HG03575 (cell line): ENCODE data around the gene GZF1.

Experiments
- ATAC-seq: cut with Tn5 transposase; IDR thresholded peaks from one replicate; pipeline ENCODE4 v1.9.1; 2021; ENCODE audit not compliant: unreplicated experiment, insufficient number of reproducible peaks, low FRiP score; ENCODE audit errors: extremely low read depth

The GZF1 gene

DNA sequence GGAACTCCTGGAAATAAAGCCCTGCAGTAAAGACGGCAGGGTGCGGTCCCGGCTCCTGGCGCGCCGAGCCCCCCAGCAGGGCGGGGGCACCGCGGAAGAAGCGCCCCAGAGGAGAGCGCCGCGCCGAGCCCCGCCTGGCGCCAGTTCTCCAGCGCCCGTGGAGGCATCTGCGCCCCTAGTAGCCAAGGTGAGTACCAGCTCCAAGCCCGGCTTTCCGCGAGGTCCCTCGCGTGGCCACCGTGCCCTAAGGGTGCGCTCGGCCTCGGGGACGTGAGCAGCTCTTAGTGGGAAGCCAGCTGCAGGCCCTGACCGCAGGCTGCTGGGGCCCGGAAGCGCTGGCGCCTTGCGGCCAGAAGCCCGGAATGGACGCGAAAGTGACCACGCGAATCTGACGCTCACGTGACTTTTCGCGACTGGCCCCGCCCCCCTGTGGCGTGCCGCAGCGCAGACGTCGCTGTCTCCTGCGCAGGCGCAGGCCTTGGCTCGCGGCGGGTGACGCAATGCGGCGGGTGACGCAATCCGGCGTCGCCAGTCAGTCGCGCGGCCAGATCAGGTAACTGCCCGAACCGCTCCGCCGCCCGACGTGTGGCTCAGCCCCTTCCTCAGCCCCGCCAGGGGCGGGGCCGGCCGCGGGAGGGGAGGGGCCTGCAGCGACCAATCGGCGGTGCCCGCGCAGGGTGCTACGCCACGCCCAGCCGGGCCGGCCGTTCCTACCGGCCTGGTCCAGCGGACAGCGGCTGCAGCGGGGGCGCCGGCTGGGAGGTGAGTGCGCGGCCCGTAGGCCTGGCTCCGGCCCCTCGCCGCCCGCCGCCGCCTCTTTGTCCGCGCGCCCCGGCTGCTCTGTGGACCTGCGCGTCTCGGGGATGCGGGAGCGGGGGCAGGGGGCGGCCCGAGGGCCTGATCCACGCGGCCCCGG lies at the start of gene GZF1:
TSS of gene GZF1 (plus strand) at position 707 of the 916 bp plus-strand sequence. CDS start 2,202 bp downstream, outside the sequence.
- ATAC-seq, result peak; percentile 32

- no peak for ATAC-seq
These were observed 48.7 kb upstream of the GZF1 start for GRCh38 chr20:23313271-23313670.

- ATAC-seq, result no peak
These were observed 47.3 kb upstream of the GZF1 start for GRCh38 chr20:23314699-23315098.

GRCh38 chr20:23315099-23315498 lies 46.9 kb upstream of the GZF1 start:
- no peak for ATAC-seq

DNA sequence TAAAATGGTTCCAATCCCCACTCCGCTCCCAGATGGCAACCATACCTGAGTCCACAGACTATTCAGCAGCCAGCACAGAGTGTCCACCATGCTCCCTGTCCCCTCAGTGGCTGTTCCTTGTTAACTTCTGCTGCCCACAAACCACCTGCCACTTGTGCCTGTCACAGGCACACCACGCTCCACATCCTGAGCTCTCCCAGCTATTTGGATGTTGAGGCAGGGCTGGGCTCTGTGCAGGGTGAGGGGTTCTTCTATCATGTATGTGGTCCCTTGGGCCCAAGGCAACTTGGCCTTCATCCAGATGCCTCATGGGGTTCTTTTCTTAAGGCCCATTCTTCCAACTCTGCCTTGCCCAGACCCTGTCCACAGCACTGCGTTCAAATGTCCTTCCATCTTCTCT lies 45.4 kb upstream of the GZF1 start:
- ATAC-seq, result no peak

DNA sequence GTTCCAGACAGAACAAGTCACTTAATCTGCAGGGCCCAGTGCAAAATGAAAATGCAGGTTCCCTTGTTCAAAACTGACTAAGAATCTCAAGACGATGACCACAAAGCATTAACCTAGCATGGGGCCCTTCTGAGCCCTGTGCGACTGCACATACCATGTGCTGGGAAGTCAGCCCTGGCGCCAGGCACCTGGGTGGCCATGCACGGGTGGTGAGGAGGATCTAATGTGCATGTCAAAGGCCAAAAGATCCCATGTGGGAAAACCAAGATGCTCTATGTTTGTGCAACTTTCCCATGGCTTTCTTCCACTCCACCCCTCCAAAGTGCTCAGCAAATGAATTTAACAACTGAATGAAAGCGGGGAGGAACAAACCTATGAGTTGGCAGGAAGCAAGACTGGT lies 44.9 kb upstream of the GZF1 start:
- no peak for ATAC-seq

DNA sequence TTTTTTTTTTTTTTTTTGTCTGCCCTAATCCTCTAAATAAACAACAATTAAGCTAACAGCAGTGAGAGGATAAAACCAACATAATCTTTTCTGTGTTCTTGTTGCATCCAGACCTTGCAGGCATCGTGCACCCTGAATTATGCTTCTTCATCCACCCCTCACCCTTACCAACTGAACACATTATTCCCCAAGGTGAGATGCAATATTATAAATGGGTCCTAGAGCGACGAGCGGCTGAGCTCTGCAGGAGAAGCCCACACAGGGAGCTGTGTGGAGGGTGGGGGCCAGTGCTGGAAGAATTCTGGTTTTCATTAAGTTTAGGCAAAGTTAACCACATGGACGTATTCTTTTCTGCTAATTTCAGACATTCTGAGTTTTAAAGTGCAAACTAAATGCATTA lies 43.6 kb upstream of the GZF1 start:
- no peak for ATAC-seq

- ATAC-seq, result no peak
These were observed 41.7 kb upstream of the GZF1 start for GRCh38 chr20:23320317-23320716.

DNA sequence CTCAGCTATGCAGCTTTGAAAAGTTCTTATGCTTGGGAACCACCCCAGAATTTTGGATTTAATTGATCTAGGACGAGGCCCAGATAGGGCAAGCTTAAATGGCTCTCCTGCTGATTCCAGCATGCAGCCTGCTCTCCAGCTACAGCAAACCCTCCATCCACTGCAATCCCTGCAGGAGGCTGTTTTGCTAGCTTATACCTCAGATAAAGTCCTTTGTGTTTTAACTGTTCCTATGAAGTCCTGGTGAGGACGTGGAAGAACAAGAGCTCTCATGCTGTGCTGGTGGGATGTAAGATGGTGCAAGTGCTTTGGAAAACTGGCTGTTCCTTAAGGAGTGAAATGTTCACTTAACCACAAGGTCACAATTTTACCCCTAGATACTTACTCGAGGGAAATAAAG lies 36.9 kb upstream of the GZF1 start:
- ATAC-seq, result no peak

DNA sequence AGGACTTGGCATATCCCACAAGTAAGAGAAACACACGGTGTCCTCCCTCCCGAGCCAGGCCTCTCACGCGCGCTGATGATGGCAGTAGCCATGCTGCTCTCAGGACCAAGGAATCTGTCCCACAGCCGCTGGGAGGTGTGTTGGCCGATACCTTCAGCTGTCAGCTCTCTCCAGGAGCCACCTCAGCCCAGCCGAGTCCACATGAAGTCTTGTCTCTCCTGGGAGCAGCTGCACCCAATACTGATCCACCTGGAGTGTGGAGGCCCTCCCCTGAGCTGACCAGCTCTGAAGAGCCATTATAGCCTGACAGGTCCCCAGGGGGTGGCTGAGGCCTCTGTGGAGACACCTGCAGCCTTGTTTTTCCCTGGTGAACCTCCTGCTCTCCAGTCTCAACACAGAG lies 35.2 kb upstream of the GZF1 start:
- no peak for ATAC-seq

DNA sequence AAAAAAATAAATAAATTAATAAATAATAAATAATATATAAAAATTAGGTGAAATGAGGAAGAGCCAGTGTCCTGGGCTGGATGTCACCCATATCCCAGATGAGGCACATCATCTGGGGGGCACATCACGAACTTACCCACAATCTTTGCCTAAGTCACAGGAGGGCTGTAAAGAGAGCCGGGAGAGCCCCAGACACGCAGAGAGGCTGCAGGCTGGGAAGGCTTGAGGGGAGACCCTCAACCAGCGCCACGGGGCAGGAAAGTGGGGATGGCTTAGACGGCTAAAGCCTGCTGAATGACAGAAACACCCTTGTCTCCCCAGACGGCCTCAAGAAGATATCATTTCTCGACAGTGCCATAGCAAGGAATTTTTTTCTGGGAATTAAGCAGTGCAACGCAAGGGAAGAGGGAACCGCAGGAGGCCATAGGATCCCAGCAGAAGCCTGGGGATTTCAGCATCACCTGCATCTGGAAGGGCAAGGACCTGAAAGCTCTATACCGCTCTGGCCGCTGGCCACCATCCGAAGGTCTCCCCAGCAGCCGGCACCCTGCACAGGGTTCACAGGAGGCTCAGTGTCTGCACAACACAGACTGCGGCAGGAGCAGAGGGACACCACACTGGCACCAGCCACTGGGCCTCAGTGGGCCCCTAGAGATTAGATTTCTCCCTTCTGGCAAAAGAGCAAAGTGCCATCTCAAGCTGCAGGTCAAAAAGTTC lies 34.2 kb upstream of the GZF1 start:
- ATAC-seq, result no peak

DNA sequence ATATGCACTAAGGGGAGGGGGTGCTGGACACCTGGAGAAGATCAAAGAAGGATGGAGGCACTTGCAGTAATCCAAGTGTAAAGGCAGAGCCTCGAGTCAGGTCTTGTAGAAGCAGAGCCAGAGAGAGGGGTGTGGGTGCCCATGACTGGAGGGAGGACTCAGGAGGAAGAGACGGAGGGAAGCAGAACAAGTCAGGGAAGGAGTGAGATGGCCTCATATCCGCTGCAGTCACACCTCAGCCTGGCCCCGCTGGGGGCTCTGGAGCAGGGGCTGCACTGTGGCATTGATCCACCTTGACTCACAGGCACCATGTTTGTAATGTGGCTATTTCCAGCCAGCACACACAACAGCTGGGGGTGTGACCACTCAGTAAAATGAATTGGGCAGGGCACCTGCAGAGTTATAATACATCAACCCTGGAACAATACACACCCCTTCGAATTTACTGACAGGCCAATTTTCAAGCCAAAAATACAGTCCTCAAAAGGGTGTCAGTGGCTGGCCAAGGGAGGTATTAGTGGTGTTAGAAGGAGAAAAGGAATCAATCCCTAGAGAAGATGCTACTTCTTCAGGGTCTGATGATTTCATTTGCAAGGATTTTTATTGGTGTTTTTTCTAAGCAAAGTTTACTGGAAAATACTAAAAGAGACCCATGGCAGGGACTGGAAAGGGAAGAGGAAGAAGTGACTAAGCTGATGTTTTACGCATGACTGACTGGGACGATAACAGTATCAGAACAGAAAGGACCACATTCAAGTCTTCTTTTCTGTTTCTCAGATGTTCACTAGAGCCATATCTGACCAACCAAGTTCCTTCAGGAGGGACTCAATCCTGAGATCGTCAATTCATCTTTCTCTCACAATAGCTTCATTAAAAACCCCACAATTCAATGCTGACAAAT lies 30.3 kb upstream of the GZF1 start:
- no peak for ATAC-seq

- no peak for ATAC-seq
These were observed 29.5 kb upstream of the GZF1 start for GRCh38 chr20:23332467-23332866.

- no peak for ATAC-seq
These were observed 27.9 kb upstream of the GZF1 start for GRCh38 chr20:23334111-23334510.

GRCh38 chr20:23335521-23335920 lies 26.5 kb upstream of the GZF1 start:
- no peak for ATAC-seq

GRCh38 chr20:23336476-23336875 lies 25.5 kb upstream of the GZF1 start:
- no peak for ATAC-seq

- ATAC-seq, result no peak
These were observed 24.7 kb upstream of the GZF1 start for GRCh38 chr20:23337312-23337711.

- no peak for ATAC-seq
These were observed 22.0 kb upstream of the GZF1 start for GRCh38 chr20:23339986-23340385.

GRCh38 chr20:23340524-23340923 lies 21.5 kb upstream of the GZF1 start:
- no peak for ATAC-seq
